IMR-90 (cell line): Measurements from ENCODE around the gene SYP. TPM values are rescaled to one million over a fixed set of nuclear protein-coding genes. Genes with fewer than 3 reads are reported as not detected.
"Not testable (repeated sequence)": the region's sequence is repeated elsewhere in the genome, so short reads cannot be mapped to it uniquely, and the experiment has no call there.

Source experiments
- ATAC-seq: fragments of 200-7000 bp; cut with Tn5 transposase; 2 replicates; pipeline ENCODE4 v1.9.1; 2020; ENCODE audit warnings: low read depth, mild to moderate bottlenecking, moderate library complexity
- BruUV-seq: library from RNA; stranded (reverse); fragments of 400-500 nt; replicated peaks from 2 replicates; lab custom pipeline; 2021; lab: Mats Ljungman, UMichigan
- CTCF ChIA-PET: fragments of 300-600 bp; formaldehyde crosslinking; extraction: SDS; loops from one replicate; lab custom pipeline; 2021; ENCODE audit warnings: antibody characterized with exemption; lab: Yijun Ruan, JAX
- POLR2A ChIA-PET: fragments of 300-600 bp; sonication (Branson Sonifier 250); formaldehyde crosslinking; loops from one replicate; lab custom pipeline; 2022; ENCODE audit warnings: antibody characterized with exemption; ENCODE audit not compliant: unreplicated experiment; lab: Charles Lee
- DNase-seq: peaks from one replicate; pipeline ENCODE4 v3.0.0; 2013
- H2AFZ ChIP-seq: replicated peaks from 2 replicates; pipeline ENCODE3; 2013; ENCODE audit warnings: low read length, mild to moderate bottlenecking; ENCODE audit not compliant: poor library complexity
- H2AK5ac ChIP-seq: 2 replicates; pipeline ENCODE4 v1.6.1; 2013; ENCODE audit warnings: low read depth, low read length, inconsistent platforms
- H2AK9ac ChIP-seq: replicated peaks from 2 replicates; pipeline ENCODE3; 2013; ENCODE audit warnings: mild to moderate bottlenecking, low read depth, low read length, moderate library complexity; ENCODE audit not compliant: poor library complexity
- H2BK120ac ChIP-seq: 2 replicates; pipeline ENCODE4 v1.6.1; 2013; ENCODE audit warnings: low read depth, low read length, inconsistent platforms
- H2BK15ac ChIP-seq: 3 replicates; pipeline ENCODE4 v1.6.1; 2013; ENCODE audit warnings: low read depth, low read length, inconsistent platforms
- H2BK20ac ChIP-seq: 2 replicates; pipeline ENCODE4 v1.6.1; 2013; ENCODE audit warnings: low read depth, mild to moderate bottlenecking, inconsistent platforms, low read length, moderate library complexity
- H2BK5ac ChIP-seq: 2 replicates; pipeline ENCODE4 v1.6.1; 2013; ENCODE audit warnings: mild to moderate bottlenecking, low read depth, low read length, inconsistent platforms; ENCODE audit not compliant: poor library complexity, severe bottlenecking
- H3K14ac ChIP-seq: replicated peaks from 2 replicates; pipeline ENCODE4 v1.6.1; 2013; ENCODE audit warnings: low read depth, low read length, inconsistent platforms
- H3K18ac ChIP-seq: 2 replicates; pipeline ENCODE4 v1.6.1; 2013; ENCODE audit warnings: low read depth, low read length, control low read depth
- H3K23ac ChIP-seq: 2 replicates; pipeline ENCODE4 v1.6.1; 2013; ENCODE audit warnings: low read depth, low read length, inconsistent platforms
- H3K27ac ChIP-seq: 2 replicates; pipeline ENCODE4 v1.5.1; 2013; ENCODE audit warnings: mild to moderate bottlenecking, control low read depth, low read length; ENCODE audit not compliant: insufficient read depth
- H3K27me3 ChIP-seq: 2 replicates; pipeline ENCODE4 v1.6.1; 2013; ENCODE audit warnings: low read length; ENCODE audit not compliant: control insufficient read depth, insufficient read depth
- H3K36me3 ChIP-seq: 2 replicates; pipeline ENCODE4 v1.6.1; 2013; ENCODE audit warnings: low read length, mixed read lengths; ENCODE audit not compliant: control insufficient read depth, insufficient read depth
- H3K4ac ChIP-seq: 2 replicates; pipeline ENCODE4 v1.6.1; 2013; ENCODE audit warnings: low read depth, low read length, inconsistent platforms
- H3K4me1 ChIP-seq: 2 replicates; pipeline ENCODE4 v1.6.1; 2013; ENCODE audit warnings: low read length, mixed read lengths; ENCODE audit not compliant: control insufficient read depth, insufficient read depth
- H3K4me2 ChIP-seq: 2 replicates; pipeline ENCODE4 v1.6.1; 2013; ENCODE audit warnings: low read depth, mild to moderate bottlenecking, control low read depth, low read length, moderate library complexity
- H3K4me3 ChIP-seq: 2 replicates; pipeline ENCODE4 v1.5.1; 2013; ENCODE audit warnings: low read depth, mild to moderate bottlenecking, control low read depth, low read length, moderate library complexity; ENCODE audit not compliant: insufficient read depth
- H3K56ac ChIP-seq: 2 replicates; pipeline ENCODE4 v1.6.1; 2013; ENCODE audit warnings: low read length, inconsistent platforms; ENCODE audit not compliant: insufficient read depth; ENCODE audit errors: extremely low read depth
- H3K79me1 ChIP-seq, 2 experiments: 2 replicates each; pipeline ENCODE4 v1.6.1; 2013; ENCODE audit warnings: low read length in 2 of 2, inconsistent platforms in 1 of 2, low read depth in 1 of 2
- H3K9ac ChIP-seq: 2 replicates; pipeline ENCODE4 v1.6.1; 2013; ENCODE audit warnings: low read depth, low read length, control low read depth
- H3K9me1 ChIP-seq: 2 replicates; pipeline ENCODE4 v1.6.1; 2013; ENCODE audit warnings: low read length, inconsistent platforms; ENCODE audit not compliant: insufficient read depth
- H3K9me3 ChIP-seq: 2 replicates; pipeline ENCODE4 v1.6.1; 2013; ENCODE audit warnings: low read length; ENCODE audit not compliant: control insufficient read depth, insufficient read depth
- H4K20me1 ChIP-seq: 2 replicates; pipeline ENCODE4 v1.6.1; 2013; ENCODE audit warnings: low read length, inconsistent platforms; ENCODE audit not compliant: insufficient read depth
- H4K5ac ChIP-seq: 2 replicates; pipeline ENCODE4 v1.6.1; 2013; ENCODE audit warnings: mild to moderate bottlenecking, low read depth, low read length, control low read depth
- H4K8ac ChIP-seq, 2 experiments: 2 replicates each; pipeline ENCODE4 v1.6.1; 2013; ENCODE audit warnings: low read depth in 2 of 2, low read length in 2 of 2, control low read depth in 1 of 2, inconsistent platforms in 1 of 2
- H4K91ac ChIP-seq: 2 replicates; pipeline ENCODE4 v1.6.1; 2013; ENCODE audit warnings: low read depth, low read length, inconsistent platforms; ENCODE audit not compliant: insufficient read depth
- WGBS, 2 experiments: methylation state at CpG; one replicate each; pipeline versions ENCODE4 v1.1.5 to v1.1.7; 2013; ENCODE audit warnings: missing lambda C conversion rate in 2 of 2; ENCODE audit not compliant: insufficient read length in 1 of 2; ENCODE audit errors: extremely low coverage in 2 of 2; 5-methylcytosine and 5-hydroxymethylcytosine counted together
- dilution Hi-C: fragments of 300-500 bp; cut with HindIII; formaldehyde crosslinking; loops from one replicate; pipeline ENCODE4 v1.14.3; 2018; ENCODE audit warnings: low sequenced_read_pairs; ENCODE audit not compliant: unreplicated experiment
- in situ Hi-C: fragments of 300-500 bp; cut with MboI; formaldehyde crosslinking; loops from 3 replicates; pipeline ENCODE4 v1.14.3; 2019; ENCODE audit warnings: low sequenced_read_pairs, inconsistent platforms, mixed read lengths
- intact Hi-C: fragments of 100-400 bp; cut with micrococcal nuclease; formaldehyde crosslinking; loops from 2 replicates; pipeline ENCODE4 v1.10.0; 2022
- polyA plus RNA-seq, 3 experiments: library from polyadenylated mRNA; depleted of rRNA; stranded (reverse); fragments of >200 nt; gene quantifications; 2 replicates each; pipeline ENCODE4 v1.2.3, GENCODE V29; 2012; ENCODE audit warnings: low replicate concordance in 1 of 3
- total RNA-seq: library from RNA; depleted of rRNA; stranded (reverse); fragments of >200 nt; gene quantifications from 2 replicates; pipeline ENCODE4 v1.2.3, GENCODE V29; 2012

Gene SYP
- total and polyA plus RNA-seq, 2 of the 4 experiments (the other 2 are of a cell fraction) = under 0.01 to 0.05 TPM

- H3K56ac ChIP-seq, H2AFZ ChIP-seq, H3K23ac ChIP-seq, H3K18ac ChIP-seq, H3K27ac ChIP-seq, H4K5ac ChIP-seq, H2BK15ac ChIP-seq, H3K4me2 ChIP-seq, H3K9ac ChIP-seq, POLR2A ChIA-PET, BruUV-seq, H3K36me3 ChIP-seq, in situ Hi-C loops, H2BK5ac ChIP-seq, H2AK9ac ChIP-seq, H2BK120ac ChIP-seq, DNase-seq, H3K4me3 ChIP-seq, H3K4me1 ChIP-seq, H4K20me1 ChIP-seq, H3K27me3 ChIP-seq, H3K4ac ChIP-seq, H3K79me1 ChIP-seq, H4K91ac ChIP-seq, dilution Hi-C loops, H3K9me1 ChIP-seq, H2AK5ac ChIP-seq, intact Hi-C loops, H2BK20ac ChIP-seq, H3K14ac ChIP-seq, H4K8ac ChIP-seq, ATAC-seq: not testable (repeated sequence)
- H3K9me3 ChIP-seq = peaks cover 16% of the 10 kb centered on the region
- CTCF ChIA-PET = interaction anchor here (1.2 kb wide), 1 partner anchor 16 kb away, joined by 3 read pairs; no protein-coding TSS in a partner anchor
- no CpG with 5 or more reads among the region's 7 CpGs for WGBS, 2 experiments
These were observed 56.8 kb downstream of the SYP start for GRCh38 chrX:49143154-49143553.
